ENCODE data around the gene ELAVL1.

Gene ELAVL1

DNA sequence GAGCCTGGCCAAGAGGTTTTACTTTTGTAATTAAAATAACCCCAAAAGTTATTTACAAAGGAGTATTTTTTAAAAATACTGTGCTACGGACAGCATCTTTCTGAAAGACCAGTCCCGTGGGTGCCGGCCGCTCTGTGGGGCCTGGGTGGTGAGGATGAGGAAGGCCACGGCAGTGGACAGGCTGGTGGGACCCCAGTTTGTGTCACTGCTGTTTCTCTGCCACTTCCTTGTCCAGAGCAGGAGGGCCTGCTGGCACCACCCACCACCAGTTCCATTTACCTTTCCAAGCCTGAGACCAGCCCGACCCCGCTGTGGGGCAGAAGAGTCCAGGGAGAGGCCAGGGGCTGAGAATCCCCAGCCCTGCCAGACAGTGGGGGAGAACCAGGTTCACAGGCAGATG is 23.8 kb downstream of the ELAVL1 start:
- in situ Hi-C loops (cut with MboI; ENCODE audit: low pct_unique_long_range_greater_than_20kb, low sequenced_read_pairs, unreplicated experiment), result no loop called here
- no peak for DNase-seq (ENCODE audit: low spot score)
- TF ChIP-seq, protein P1, sequence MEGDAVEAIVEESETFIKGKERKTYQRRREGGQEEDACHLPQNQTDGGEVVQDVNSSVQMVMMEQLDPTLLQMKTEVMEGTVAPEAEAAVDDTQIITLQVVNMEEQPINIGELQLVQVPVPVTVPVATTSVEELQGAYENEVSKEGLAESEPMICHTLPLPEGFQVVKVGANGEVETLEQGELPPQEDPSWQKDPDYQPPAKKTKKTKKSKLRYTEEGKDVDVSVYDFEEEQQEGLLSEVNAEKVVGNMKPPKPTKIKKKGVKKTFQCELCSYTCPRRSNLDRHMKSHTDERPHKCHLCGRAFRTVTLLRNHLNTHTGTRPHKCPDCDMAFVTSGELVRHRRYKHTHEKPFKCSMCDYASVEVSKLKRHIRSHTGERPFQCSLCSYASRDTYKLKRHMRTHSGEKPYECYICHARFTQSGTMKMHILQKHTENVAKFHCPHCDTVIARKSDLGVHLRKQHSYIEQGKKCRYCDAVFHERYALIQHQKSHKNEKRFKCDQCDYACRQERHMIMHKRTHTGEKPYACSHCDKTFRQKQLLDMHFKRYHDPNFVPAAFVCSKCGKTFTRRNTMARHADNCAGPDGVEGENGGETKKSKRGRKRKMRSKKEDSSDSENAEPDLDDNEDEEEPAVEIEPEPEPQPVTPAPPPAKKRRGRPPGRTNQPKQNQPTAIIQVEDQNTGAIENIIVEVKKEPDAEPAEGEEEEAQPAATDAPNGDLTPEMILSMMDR (IDR thresholded peaks at IDR 0.05; ENCODE audit: extremely low read depth, insufficient read depth, missing control alignments), result no peak

DNA sequence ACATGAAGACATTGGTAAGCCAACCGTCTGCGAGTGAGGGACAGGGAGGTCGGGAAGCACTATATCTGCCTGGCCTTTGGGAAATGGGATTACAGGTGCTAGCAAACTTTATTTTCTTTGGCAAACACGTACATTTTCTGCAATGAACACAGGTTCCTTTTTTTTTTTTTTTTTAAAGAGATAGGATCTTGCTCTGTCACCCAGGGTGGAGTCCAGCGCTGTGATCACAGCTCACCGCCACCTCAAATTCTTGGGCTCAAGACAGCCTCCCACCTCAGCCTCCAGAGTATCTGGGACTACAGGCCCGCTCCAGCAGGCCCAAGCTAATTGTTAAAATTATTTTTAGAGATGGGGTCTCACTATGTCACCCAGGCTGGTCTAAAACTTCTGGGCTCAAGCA is 24.2 kb downstream of the ELAVL1 start:
- TF ChIP-seq, protein P1 (IDR thresholded peaks at IDR 0.05; ENCODE audit: extremely low read depth, insufficient read depth, missing control alignments), result no peak
- no peak for DNase-seq (ENCODE audit: low spot score)
- in situ Hi-C loops (cut with MboI; ENCODE audit: low pct_unique_long_range_greater_than_20kb, low sequenced_read_pairs, unreplicated experiment), result no loop called here

DNA sequence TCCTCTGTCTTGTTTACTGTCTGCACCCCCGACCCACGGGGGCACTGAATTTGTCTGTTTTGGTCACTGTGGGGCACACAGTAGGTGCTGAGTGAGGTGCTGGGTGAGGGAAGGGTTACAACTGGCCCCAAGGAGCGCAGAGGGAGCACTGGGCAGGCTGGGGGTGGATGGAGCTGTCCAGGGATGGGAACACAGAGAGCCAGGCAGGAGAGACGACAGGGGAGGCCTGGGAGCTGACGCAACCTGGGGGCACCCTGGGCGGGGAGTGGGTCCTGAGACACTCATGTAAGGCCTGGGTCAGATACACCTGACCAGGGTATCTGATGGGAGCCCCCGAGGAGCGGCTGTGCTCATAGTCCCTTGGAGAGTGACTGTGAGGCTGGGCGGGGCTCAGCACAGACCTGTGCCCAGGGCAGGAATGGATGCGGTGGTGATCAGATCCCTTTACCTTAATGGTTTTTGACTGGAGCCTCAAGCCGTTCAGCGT is 24.8 kb downstream of the ELAVL1 start:
- TF ChIP-seq, protein P1 (IDR thresholded peaks at IDR 0.05; ENCODE audit: extremely low read depth, insufficient read depth, missing control alignments), result no peak
- DNase-seq (ENCODE audit: low spot score), result no peak
- in situ Hi-C loops (cut with MboI; ENCODE audit: low pct_unique_long_range_greater_than_20kb, low sequenced_read_pairs, unreplicated experiment), result no loop called here

DNA sequence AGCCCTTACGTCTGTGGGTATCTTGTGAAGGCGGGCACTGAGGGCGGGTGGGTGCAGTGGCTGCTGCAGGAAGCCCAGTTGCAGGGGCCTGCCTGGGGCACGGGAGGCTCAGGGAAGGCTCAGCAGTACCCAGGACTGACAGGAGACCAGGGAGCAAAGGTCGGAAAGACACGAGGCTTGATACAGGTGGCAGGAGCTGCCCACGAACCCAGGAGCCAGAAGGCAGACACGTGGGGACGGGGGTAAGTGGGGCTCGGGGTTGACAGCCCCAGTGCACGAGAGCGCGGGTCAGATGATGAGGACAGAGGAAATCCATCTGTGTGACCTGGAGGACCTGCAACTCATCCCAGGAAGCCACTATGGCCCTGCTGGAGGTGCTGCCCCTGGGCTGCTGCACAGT is 25.3 kb downstream of the ELAVL1 start:
- DNase-seq (ENCODE audit: low spot score), result no peak
- TF ChIP-seq, protein P1 (IDR thresholded peaks at IDR 0.05; ENCODE audit: extremely low read depth, insufficient read depth, missing control alignments), result no peak
- in situ Hi-C loops (cut with MboI; ENCODE audit: low pct_unique_long_range_greater_than_20kb, low sequenced_read_pairs, unreplicated experiment), result no loop called here

DNA sequence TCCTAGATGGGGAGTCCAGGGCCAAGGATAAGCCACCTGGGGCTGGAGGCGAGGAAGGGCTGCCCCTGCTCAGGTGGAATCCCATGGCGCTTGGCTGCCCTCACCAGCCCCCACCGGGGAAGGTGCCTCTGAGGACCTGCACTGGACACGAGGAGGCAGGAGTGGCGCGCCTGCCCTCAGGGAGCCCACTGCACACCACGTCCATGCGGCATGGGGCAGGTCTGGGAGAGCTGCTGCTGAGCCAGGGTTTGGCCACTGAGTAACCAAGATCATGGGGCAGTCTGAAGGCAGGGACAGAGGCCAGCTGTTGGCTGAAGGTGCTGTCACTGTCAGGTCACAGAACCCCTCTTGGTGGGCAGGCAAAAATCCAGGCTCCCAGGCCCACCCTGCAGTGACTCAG is 25.9 kb downstream of the ELAVL1 start:
- DNase-seq (ENCODE audit: low spot score), result no peak
- TF ChIP-seq, protein P1 (IDR thresholded peaks at IDR 0.05; ENCODE audit: extremely low read depth, insufficient read depth, missing control alignments), result no peak
- in situ Hi-C loops (cut with MboI; ENCODE audit: low pct_unique_long_range_greater_than_20kb, low sequenced_read_pairs, unreplicated experiment), result no loop called here

DNA sequence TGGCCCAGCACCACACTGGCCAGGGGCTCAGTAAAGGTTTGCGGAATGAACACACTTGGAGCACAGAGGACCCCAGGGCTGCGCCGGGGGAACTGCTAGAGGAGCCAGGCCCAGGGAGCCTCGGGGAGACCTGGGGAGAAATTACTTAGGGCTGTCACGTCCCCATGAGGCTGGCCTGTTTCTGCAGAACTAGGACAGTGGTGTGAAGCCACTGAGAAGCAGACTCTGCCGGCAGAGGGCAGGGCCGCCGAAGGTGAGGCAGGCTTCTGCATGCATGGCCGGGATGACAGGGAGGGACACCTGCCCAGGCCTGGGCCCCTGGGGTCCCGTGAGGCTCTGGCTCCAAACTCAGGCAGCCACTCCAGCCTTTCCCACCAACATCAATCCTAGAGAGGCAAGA is 26.4 kb downstream of the ELAVL1 start:
- in situ Hi-C loops (cut with MboI; ENCODE audit: low pct_unique_long_range_greater_than_20kb, low sequenced_read_pairs, unreplicated experiment), result no loop called here
- TF ChIP-seq, protein P1 (IDR thresholded peaks at IDR 0.05; ENCODE audit: extremely low read depth, insufficient read depth, missing control alignments), result no peak
- no peak for DNase-seq (ENCODE audit: low spot score)

All from GM13977 (cell line).